Measurements from ENCODE around the gene PRLR.
"Not testable (repeated sequence)": the region's sequence is repeated elsewhere in the genome, so short reads cannot be mapped to it uniquely, and the experiment has no call there.

Gene PRLR

DNA sequence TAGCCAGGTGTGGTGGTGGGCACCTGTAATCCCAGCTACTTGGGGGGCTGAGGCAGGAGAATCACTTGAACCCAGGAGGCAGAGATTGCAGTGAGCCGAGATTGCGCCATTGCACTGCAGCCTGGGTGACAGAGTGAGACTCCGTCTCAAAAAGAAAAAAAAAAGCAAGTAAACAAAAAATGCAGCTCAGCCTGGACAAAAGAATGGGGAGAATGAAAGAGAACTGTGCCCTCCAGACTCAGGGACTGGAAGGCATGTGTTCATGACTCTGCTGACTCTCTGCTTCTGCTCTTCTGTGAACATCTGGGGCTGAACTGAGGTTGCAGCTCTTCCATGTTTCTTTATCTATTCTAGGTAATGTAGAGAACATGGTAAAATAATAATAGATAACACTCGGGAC, 194.4 kb downstream of the PRLR start:
- DNase-seq (ENCODE audit: low read depth in 2 of 2), result not testable (repeated sequence)

DNA sequence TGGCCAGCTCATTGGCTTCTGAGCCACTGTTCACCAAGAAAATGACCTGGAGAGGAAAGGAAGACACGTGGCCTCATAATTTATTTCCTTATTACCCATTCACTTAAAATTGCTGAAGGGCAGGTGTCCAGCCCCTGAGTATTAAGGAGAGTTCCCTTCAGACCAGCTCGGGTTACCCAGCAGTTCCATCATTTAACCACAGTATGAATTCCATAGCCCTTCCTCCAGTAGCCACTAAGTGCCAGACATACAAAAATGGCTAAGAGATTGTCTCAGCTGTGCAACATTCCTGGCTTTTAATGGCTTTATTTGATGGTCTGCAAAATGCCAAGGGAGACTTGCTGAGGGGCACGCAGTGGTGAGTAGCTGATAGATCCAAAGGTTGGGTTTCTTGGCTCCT, 195.0 kb downstream of the PRLR start:
- no peak for DNase-seq (ENCODE audit: low read depth in 2 of 2)

DNA sequence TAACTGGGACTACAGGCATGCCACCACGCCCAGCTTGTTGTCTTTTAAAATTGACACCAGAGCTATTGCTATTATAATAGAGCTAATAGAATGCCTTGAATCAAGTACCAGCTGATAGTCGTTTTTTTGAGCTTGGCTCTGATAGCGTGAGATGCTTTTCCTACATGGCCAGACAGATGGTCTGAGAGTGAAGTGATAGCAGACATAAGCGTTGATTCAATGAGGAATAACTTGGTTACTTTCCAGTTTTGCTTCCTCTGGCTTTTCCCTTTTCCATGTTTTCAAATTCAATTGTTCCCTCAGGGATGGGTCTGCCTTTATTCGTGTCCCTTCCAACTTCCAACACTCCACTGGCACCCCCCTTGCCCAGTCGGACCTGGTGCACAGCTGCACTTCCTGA, 197.9 kb downstream of the PRLR start:
- no peak for DNase-seq (ENCODE audit: low read depth in 2 of 2)

DNA sequence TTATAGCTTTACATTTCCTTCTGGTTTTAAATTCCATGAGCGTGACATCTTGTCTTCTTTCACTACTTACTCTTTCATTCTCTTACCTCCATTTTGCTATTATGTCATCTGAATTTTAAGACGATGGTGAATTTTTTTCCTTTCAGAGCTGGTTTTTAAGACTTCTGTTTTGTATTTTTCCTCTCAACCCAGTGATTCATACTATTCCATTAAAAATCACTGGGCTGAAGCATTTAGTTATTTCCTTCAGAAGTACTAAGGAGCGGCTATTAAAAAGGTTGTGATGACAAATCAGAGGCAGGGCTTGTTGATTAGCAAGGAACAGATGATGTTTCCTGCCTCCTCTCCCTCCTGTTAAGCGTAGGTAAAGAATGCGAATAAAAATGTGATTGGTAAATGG, 199.0 kb downstream of the PRLR start:
- DNase-seq (ENCODE audit: low read depth in 2 of 2), result no peak

GRCh38 chr5:35030426-35031100, 199.7 kb downstream of the PRLR start:
- DNase-seq (ENCODE audit: low read depth in 2 of 2), result no peak

DNA sequence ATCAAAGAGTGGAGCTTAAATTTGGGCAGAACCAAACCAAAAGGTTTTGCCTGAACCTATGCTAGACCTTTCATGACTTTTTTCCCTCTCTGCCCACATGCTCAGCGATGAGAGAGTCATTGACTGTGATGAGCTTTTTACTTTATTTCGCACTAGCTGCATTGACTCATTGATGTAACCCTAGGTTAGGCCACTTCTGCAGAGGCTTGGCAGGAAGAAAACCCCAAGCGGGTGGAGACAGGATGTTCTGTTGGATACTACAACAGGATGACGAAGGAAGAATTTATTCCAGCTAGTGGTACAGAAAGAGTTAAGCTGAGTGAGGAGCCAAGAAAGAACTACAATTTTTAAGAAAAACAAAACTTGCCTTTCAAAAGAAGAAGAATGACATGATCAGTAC, 201.0 kb downstream of the PRLR start:
- no peak for DNase-seq (ENCODE audit: low read depth in 2 of 2)

- no peak for DNase-seq (ENCODE audit: low read depth in 2 of 2)
These were observed 203.3 kb downstream of the PRLR start for GRCh38 chr5:35026941-35027340.

- DNase-seq (ENCODE audit: low read depth in 2 of 2), result no peak
These were observed 203.9 kb downstream of the PRLR start for GRCh38 chr5:35026280-35026840.

DNA sequence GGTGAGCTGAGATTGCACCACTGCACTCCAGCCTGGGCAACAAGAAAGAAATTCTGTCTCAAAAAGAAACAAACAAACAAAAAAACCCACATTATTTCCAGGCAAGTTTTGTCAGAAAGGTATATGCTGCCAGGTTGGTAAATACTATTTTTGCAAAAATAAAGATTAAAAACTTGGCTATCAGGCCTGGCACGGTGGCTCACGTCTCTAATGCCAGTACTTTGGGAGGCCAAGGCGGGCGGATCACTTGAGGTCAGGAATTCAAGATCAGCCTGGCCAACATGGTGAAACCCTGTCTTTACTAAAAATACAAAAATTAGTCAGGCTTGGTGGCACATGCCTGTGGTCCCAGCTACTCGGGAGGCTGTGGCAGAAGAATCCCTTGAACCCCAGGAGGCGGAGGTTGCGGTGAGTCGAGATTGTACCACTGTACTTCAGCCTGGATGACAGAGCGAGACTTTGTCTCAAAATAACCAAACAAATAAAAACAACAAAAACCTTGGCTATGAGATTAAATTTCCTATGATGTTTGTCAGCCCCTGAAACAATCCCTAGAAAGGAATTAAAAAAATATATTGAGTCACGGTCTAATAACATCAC, 205.3 kb downstream of the PRLR start:
- DNase-seq (ENCODE audit: low read depth in 2 of 2), result no peak

DNA sequence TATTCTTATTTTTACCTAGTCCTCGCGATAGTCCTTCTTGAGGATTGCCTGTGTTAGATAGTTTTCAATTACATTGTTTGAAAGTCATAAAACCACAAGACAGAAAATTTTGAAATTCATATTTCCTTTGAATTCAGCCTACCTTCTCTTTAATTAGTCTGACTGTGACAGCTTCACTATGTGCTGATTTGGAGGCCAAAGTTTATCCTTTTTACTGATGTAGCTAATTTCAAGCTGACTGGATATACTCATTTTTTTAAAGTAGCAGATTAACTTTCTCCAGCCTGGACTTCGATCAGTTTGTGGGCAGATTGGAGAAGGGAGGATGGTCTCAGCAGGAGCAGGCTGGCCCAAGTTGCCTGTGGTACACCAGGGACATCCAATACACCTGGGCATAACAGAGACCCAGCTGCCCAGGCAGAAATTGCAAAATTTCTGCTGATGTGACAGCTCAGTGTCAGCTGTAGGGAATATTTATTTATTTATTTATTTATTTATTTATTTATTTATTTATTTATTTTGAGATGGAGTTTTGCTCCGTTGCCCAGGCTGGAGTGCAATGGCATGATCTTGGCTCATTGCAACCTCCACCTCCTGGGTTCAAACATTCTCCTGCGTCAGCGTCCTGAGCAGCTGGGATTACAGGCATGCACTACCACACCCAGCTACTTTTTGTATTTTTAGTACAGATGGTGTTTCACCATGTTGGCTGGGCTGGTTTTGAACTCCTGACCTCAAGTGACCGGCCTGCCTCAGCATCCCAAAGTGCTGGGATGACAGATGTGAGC, 206.7 kb downstream of the PRLR start:
- DNase-seq (ENCODE audit: low read depth in 2 of 2), result no peak

GRCh38 chr5:35016174-35017051, 213.9 kb downstream of the PRLR start:
- DNase-seq (ENCODE audit: low read depth in 2 of 2), result no peak

GRCh38 chr5:35015063-35015462, 215.2 kb downstream of the PRLR start:
- no peak for DNase-seq (ENCODE audit: low read depth in 2 of 2)

DNA sequence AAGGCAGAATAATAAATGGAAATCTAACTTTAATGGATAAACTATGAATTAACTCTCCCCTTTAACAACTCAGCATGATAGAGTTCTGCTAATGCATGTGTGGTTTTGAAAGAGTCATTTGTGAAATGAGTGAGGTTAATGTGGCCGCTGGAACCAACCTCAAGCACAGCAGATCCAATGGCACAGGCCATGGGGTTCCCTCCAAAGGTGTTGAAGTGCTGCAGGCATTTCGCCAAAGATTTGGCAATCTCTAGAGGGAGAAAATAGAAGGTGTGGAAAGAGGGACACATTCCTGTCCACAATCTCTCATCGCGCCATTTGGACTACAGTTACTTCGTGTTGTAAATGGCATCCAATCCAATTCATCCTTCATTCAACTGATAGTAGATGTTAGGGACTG, 217.5 kb downstream of the PRLR start:
- DNase-seq (ENCODE audit: low read depth in 2 of 2), result no peak

DNA sequence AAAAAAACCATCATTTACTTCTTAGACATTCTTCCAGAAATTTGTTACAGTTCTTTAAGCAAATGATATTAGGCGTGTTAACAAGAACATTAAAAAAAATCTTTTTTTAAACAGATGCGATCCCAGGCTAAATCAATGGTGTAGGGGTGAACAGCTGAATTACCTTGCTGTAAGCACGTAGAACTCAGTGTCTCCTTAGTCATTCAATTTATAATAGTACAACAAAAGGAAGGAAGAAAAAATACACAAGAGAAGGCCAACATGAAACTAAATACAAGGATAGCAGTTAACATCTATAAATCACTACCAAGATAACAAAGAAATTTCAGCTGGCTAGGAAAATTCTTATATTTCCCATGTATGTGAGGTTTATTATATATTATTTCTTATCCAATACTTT, 217.9 kb downstream of the PRLR start:
- no peak for DNase-seq (ENCODE audit: low read depth in 2 of 2)

- DNase-seq (ENCODE audit: low read depth in 2 of 2), result no peak
These were observed 219.6 kb downstream of the PRLR start for GRCh38 chr5:35010676-35011075.

DNA sequence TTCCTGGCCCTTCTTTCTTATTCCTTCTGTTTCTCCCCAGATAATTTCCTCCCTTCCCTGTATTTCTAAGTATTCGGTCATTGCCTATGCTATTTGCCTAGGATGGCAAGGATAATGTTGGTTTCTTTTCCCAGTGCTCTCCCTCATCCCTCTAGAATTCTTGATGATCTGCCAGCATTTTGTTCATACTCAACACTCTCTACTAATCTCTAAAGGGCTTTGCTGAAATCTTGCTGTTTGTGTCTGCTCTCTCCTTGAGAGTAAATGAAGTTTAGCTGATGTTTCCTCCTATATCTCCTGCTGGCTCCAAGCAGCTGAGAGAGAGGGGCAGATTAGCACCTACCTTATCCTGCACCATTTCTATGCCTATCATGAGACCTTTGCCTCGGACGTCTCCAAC, 220.6 kb downstream of the PRLR start:
- no peak for DNase-seq (ENCODE audit: low read depth in 2 of 2)

GRCh38 chr5:35009019-35009418, 221.3 kb downstream of the PRLR start:
- no peak for DNase-seq (ENCODE audit: low read depth in 2 of 2)

DNA sequence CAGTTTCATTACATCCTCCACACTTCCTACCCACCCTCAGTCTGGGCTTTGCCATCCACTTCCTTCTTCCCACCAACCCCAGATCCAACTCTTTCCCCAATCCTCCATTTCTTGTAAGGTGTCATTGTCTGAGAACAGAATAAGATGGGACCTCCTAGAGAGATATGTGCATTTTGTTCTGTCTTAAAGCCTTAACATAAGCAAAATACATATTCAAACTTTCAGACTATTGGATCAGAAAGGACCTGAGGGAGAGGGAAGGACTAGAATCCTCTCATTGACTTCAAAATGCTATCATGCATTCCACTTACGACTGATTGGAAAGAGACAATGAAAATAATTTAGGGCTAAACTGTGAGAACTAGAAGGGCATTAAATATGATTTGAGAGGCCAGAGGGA, 225.5 kb downstream of the PRLR start:
- no peak for DNase-seq (ENCODE audit: low read depth in 2 of 2)

GRCh38 chr5:35004200-35004599, 226.1 kb downstream of the PRLR start:
- no peak for DNase-seq (ENCODE audit: low read depth in 2 of 2)

DNA sequence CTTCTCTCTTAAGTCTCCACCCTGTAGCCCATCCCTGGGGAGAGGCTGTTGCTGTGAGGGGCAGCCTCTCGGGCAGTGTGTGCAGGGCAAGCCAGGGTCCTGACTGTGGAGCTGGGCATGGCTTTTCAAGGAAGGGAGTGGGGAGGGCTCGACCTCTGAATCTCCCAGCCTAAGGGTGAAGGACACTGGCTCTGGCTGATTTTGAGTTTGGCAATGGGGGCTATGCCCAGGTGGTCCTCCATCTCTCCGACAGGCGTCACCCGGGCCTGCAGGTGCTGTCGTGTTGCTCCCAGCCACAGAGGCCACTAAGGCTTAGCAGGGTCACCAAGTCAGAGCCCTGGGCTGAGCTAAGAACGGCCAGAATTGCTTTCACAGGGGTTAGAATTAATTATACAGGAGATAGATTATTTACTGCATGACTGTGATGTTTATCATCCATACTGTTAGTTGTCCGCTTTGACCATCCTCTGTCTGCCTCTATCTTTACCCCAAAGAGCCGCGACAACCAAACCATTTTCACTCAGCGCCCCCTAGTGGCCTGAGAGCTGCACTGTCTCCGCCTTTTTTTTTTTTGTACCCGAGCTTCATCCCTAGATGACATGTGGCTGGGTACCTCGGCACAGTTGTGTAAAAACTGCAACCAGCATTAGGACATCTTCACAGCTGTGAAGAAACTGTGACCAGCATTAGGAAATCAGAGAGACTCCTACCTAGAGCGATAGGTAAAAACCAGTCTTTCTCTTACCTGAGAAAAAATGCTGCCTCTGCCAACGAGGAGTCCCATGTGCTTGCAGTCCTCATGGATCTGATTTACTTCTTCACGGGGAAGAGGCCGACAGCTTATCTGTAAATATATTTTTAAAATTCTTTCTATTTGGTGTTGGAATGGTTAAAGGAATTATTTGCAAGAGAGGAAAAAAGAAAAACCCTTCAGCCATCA, 227.0 kb downstream of the PRLR start:
- DNase-seq (ENCODE audit: low read depth in 2 of 2), result peak; percentile 22 to 24

- DNase-seq (ENCODE audit: low read depth in 2 of 2), result no peak
These were observed 227.8 kb downstream of the PRLR start for GRCh38 chr5:35002459-35002858.

Data from stimulated activated CD8-positive, alpha-beta memory T cell treated with anti-CD3 and anti-CD28 coated beads, Interleukin-15, amount 100 ng/mL, for 48 hours (primary cell).